K562 (cell line): ENCODE results near the gene ABHD8. TPM values are rescaled to one million over a fixed set of nuclear protein-coding genes. Genes with fewer than 3 reads are reported as not detected.

Experiments
- ATAC-seq: fragments of 200-7000 bp; cut with Tn5 transposase; 3 replicates; pipeline ENCODE4 v1.9.1; 2020; ENCODE audit warnings: moderate library complexity
- BruUV-seq: library from RNA; stranded (reverse); fragments of 400-500 nt; replicated peaks from 2 replicates; lab custom pipeline; 2021; lab: Mats Ljungman, UMichigan
- CTCF ChIA-PET: fragments of 300-600 bp; formaldehyde crosslinking; extraction: SDS; loops from one replicate; lab custom pipeline; 2021; ENCODE audit warnings: low intra/inter-chr PET ratio; lab: Yijun Ruan, JAX
- POLR2A ChIA-PET: fragments of 300-600, 350-650 bp; sonication (Branson Sonifier 250); formaldehyde crosslinking; extraction: SDS; loops from one replicate; lab custom pipeline; 2021; ENCODE audit warnings: antibody characterized with exemption, inconsistent platforms; lab: Yijun Ruan, JAX
- DNase-seq, 4 experiments: peaks; one replicate each; pipeline versions ENCODE4 v3.0.0 to v3.0.0-alpha.2; 2011 to 2018; ENCODE audit warnings: low spot score in 3 of 4, mixed read lengths in 3 of 4; ENCODE audit errors: extremely low read depth in 1 of 4
- FAIRE-seq: peaks from 2 replicates; lab custom pipeline; 2011; peaks lifted over from hg19 to GRCh38; lab: Jason Lieb, UNC
- H2AFZ ChIP-seq: 2 replicates; pipeline ENCODE4 v1.6.0; 2011; ENCODE audit warnings: low read depth, low read length, control low read depth, inconsistent platforms
- H3K27ac ChIP-seq: fragments of 200-600 bp; 3 replicates; pipeline ENCODE4 v1.8.0; 2011; ENCODE audit warnings: low read depth, mild to moderate bottlenecking, control low read depth, inconsistent platforms, low read length, moderate library complexity, mixed read lengths; ENCODE audit errors: extremely low read depth
- H3K27me3 ChIP-seq, 2 experiments: fragments of 300-600 bp in 1 of 2; 2 replicates in 1 of 2; 3 replicates in 1 of 2; pipeline versions ENCODE4 v1.6.0 to v1.8.0; 2011; ENCODE audit warnings: inconsistent platforms in 2 of 2, low read length in 2 of 2, mild to moderate bottlenecking in 1 of 2, mixed read lengths in 1 of 2, moderate library complexity in 1 of 2; ENCODE audit not compliant: control insufficient read depth in 2 of 2, insufficient read depth in 2 of 2
- H3K36me3 ChIP-seq: fragments of 300-600 bp; 3 replicates; pipeline ENCODE4 v1.8.0; 2011; ENCODE audit warnings: mild to moderate bottlenecking, low read length, inconsistent platforms; ENCODE audit not compliant: control insufficient read depth, insufficient read depth
- H3K4me1 ChIP-seq, 2 experiments: fragments of 200-600 bp in 1 of 2; replicated peaks in 1 of 2; 2 replicates in 1 of 2; 3 replicates in 1 of 2; pipeline versions ENCODE4 v1.5.1 to v1.8.0; 2011; ENCODE audit warnings: inconsistent platforms in 2 of 2, low read length in 2 of 2, mild to moderate bottlenecking in 1 of 2, mixed read lengths in 1 of 2, moderate library complexity in 1 of 2; ENCODE audit not compliant: control insufficient read depth in 2 of 2, insufficient read depth in 2 of 2
- H3K4me2 ChIP-seq: 2 replicates; pipeline ENCODE4 v1.6.1; 2011; ENCODE audit warnings: low read length, control low read depth, inconsistent platforms, mixed read lengths; ENCODE audit not compliant: insufficient read depth
- H3K4me3 ChIP-seq: fragments of 200-600 bp; sonication (generic), shearing (Covaris generic); 2 replicates; pipeline ENCODE4 v1.5.1; 2016; ENCODE audit warnings: control low read depth, inconsistent platforms
- H3K79me2 ChIP-seq: fragments of 200-600 bp; 3 replicates; pipeline ENCODE4 v1.8.0; 2011; ENCODE audit warnings: low read length, inconsistent platforms; ENCODE audit not compliant: control insufficient read depth, insufficient read depth
- H3K9ac ChIP-seq, 2 experiments: 2 replicates each; pipeline versions ENCODE4 v1.6.0 to v1.6.1; 2011; ENCODE audit warnings: low read depth in 2 of 2, low read length in 2 of 2, control low read depth in 1 of 2, inconsistent platforms in 1 of 2, mild to moderate bottlenecking in 1 of 2, mixed read lengths in 1 of 2; ENCODE audit not compliant: insufficient read depth in 1 of 2
- H3K9me1 ChIP-seq: one replicate; pipeline ENCODE4 v1.6.0; 2011; ENCODE audit warnings: inconsistent platforms, mild to moderate bottlenecking, low read length, moderate library complexity; ENCODE audit not compliant: control insufficient read depth, insufficient read depth
- H3K9me3 ChIP-seq: replicated peaks from 2 replicates; pipeline ENCODE4 v1.5.1; 2011; ENCODE audit warnings: low read depth, low read length, inconsistent platforms; ENCODE audit not compliant: control insufficient read depth, insufficient read depth
- H4K20me1 ChIP-seq: replicated peaks from 2 replicates; pipeline ENCODE4 v1.6.1; 2011; ENCODE audit warnings: low read length, inconsistent platforms, mixed read lengths; ENCODE audit not compliant: control insufficient read depth, insufficient read depth
- CHCHD3 ChIP-seq: fragments of 250-450 bp; sonication (Bioruptor Pico); IDR thresholded peaks from 2 replicates; pipeline ENCODE4 v2.1.2; 2022; ENCODE audit warnings: mild to moderate bottlenecking
- CTCF ChIP-seq, 3 experiments: IDR thresholded peaks in 2 of 3; conservative IDR thresholded peaks in 1 of 3; 2 replicates each; pipeline ENCODE4 v1.5.1; 2011 to 2012; ENCODE audit warnings: low read length in 3 of 3, mild to moderate bottlenecking in 3 of 3, control low read depth in 2 of 3, improper control_type of control experiment in 1 of 3, inconsistent platforms in 1 of 3, low read depth in 1 of 3, mixed read lengths in 1 of 3, moderate library complexity in 1 of 3; ENCODE audit not compliant: insufficient read depth in 2 of 3
- FOXA1 ChIP-seq: fragments of 450-650 bp; IDR thresholded peaks from 2 replicates; pipeline ENCODE4 v1.6.1; 2016; ENCODE audit warnings: mild to moderate bottlenecking, borderline replicate concordance
- KHSRP ChIP-seq: fragments of 450-650 bp; IDR thresholded peaks from 2 replicates; pipeline ENCODE4 v1.6.1; 2017
- POLR2G ChIP-seq: fragments of 200-400 bp; formaldehyde crosslinking; IDR thresholded peaks from 2 replicates; pipeline ENCODE4 v1.6.1; 2017; ENCODE audit warnings: low read depth, mild to moderate bottlenecking, antibody characterized with exemption, low read length, moderate library complexity
- SMAD2 ChIP-seq: fragments of 150-350 bp; IDR thresholded peaks from 2 replicates; pipeline ENCODE4 v1.6.1; 2014; ENCODE audit warnings: low read depth, mild to moderate bottlenecking, low read length
- TEAD1 ChIP-seq, 2 experiments: fragments of 450-650 bp in 1 of 2; sonication (generic) in 1 of 2; formaldehyde crosslinking; IDR thresholded peaks; 2 replicates each; pipeline versions ENCODE4 v1.4.0 to v1.8.0; 2020 to 2022; ENCODE audit warnings: mild to moderate bottlenecking in 2 of 2, missing genetic modification reagents in 1 of 2
- ZBTB8A ChIP-seq: fragments of 450-650 bp; IDR thresholded peaks from 2 replicates; pipeline ENCODE4 v1.6.1; 2018; ENCODE audit warnings: mild to moderate bottlenecking, moderate library complexity; ENCODE audit not compliant: partially characterized antibody
- ZNF232 ChIP-seq: sonication (generic); formaldehyde crosslinking; IDR thresholded peaks from 2 replicates; pipeline ENCODE4 v1.8.0; 2022; ENCODE audit warnings: mild to moderate bottlenecking, missing genetic modification reagents
- ZNF57 ChIP-seq: fragments of 450-650 bp; formaldehyde crosslinking; IDR thresholded peaks from 2 replicates; pipeline ENCODE4 v1.4.0; 2020; ENCODE audit warnings: mild to moderate bottlenecking, moderate library complexity
- WGBS: fragments of 100-300 bp; shearing (Covaris generic); methylation state at CpG from one replicate; pipeline ENCODE4 v1.1.6; 2016; ENCODE audit warnings: low coverage, mixed read lengths; ENCODE audit not compliant: insufficient coverage; ENCODE audit errors: missing lambda C conversion rate; 5-methylcytosine and 5-hydroxymethylcytosine counted together
- in situ Hi-C: fragments of 300-500 bp; cut with MboI; formaldehyde crosslinking; loops from 4 replicates; pipeline ENCODE4 v1.15.0; 2018; ENCODE audit warnings: inconsistent platforms, mixed read lengths
- intact Hi-C: fragments of 100-400 bp; cut with micrococcal nuclease; formaldehyde crosslinking; loops from 2 replicates; pipeline ENCODE4 v1.14.2; 2022
- polyA plus RNA-seq, 8 experiments: library from polyadenylated mRNA; depleted of rRNA in 4 of 8; stranded (reverse) in 5 of 8; unstranded in 3 of 8; fragments of >200 nt; fragmentation: Nextera tagmentation in 2 of 8; fragmentation: Illumina TruSeq in 1 of 8; extraction: Ambion mirVana in 2 of 8; extraction: Trizol in 1 of 8; gene quantifications; 2 replicates each; pipeline versions ENCODE4 v1.2.1 to v1.2.3, GENCODE V29; 2011 to 2014; ENCODE audit warnings: inconsistent platforms in 1 of 8, missing spikeins in 1 of 8
- total RNA-seq, 7 experiments: library from RNA; depleted of rRNA in 6 of 7; stranded (reverse); fragments of >200 nt in 6 of 7; fragmentation: Illumina TruSeq in 2 of 7; extraction: Trizol in 2 of 7; gene quantifications; 2 replicates each; pipeline versions ENCODE4 v1.2.1 to v1.2.3, GENCODE V29; 2011 to 2021; ENCODE audit warnings: low replicate concordance in 1 of 7
- TF ChIP-seq, protein P1 (sequence below): fragments of 250-450 bp; sonication (Bioruptor Pico); IDR thresholded peaks from 2 replicates; pipeline ENCODE4 v1.8.0; 2021; ENCODE audit warnings: moderate library complexity, mild to moderate bottlenecking, inconsistent platforms

Gene ABHD8
- total and polyA plus RNA-seq, 9 of the 15 experiments (the other 6 are each of a cell fraction or from before 2014, with no cell fraction given) = 0.04 to 6.6 (median 2.0) TPM; not detected in 1

DNA sequence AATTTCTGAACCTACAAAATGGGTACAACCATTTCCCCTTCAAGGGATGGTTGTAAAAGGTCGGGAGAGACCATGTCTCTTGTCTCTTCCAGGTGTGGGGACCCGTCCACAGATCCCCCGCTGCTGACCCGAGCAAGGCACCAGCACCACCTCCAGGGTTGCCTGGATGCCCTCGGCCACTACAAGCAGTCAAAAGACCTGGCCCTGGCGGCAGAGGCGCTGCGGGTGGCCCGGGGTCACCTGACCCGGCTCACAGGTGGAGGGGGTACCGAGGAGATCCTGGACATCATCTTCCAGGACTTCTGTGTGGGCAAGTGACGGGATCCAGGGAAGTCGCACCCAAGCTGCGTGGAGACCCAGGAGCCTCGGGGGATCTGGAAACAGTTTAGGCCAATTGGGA lies 38.2 kb upstream of the ABHD8 start:
- H3K4me3 ChIP-seq = no peak overlapping the region
- H3K9me1 ChIP-seq = no peaks in the 10 kb centered on the region
- intact Hi-C loops (no loop called here), in situ Hi-C loops (no loop called here)
- no peak for DNase-seq
- no peak for FAIRE-seq
- CTCF ChIA-PET = no interaction called here
- no TSS peak for BruUV-seq
- 93% methylated on average over 13 of the region's 15 CpGs for WGBS
- peaks cover 7 to 43% of the 10 kb centered on the region in 2 experiments; a peak in 4 of 5 replicates for H3K4me1 ChIP-seq
- no peaks in the 10 kb centered on the region; the same call in 1 of the 2 replicates for H4K20me1 ChIP-seq
- TF ChIP-seq SMAD2 (no peak), ZNF232 (CRISPR knock-in tag) (no peak), CHCHD3 (CRISPR knock-in tag) (no peak), ZNF57 (CRISPR knock-in tag) (no peak), TEAD1 (CRISPR knock-in tag; IDR thresholded peaks at IDR 0.05) (no peak), ZBTB8A (no peak)
- POLR2A ChIA-PET = no interaction called here
- no peaks in the 10 kb centered on the region for H3K27me3 ChIP-seq
- no peak overlapping the region for H3K9ac ChIP-seq
- H3K9me3 ChIP-seq = no peaks in the 10 kb centered on the region
- H3K79me2 ChIP-seq = peaks cover 20% of the 10 kb centered on the region
- no peak overlapping the region for H3K4me2 ChIP-seq
- no peak overlapping the region for H2AFZ ChIP-seq
- no peak overlapping the region for H3K27ac ChIP-seq
- peaks cover 24% of the 10 kb centered on the region; the same call in 1 of the 3 replicates for H3K36me3 ChIP-seq
- no peak for ATAC-seq

GRCh38 chr19:17340871-17341357 lies 37.7 kb upstream of the ABHD8 start:
- Histone ChIP-seq H3K36me3 (peaks cover 24% of the 10 kb centered on the region; the same call in 1 of the 3 replicates), H3K9me1 (no peaks in the 10 kb centered on the region), H3K4me3 (no peak overlapping the region), H3K4me2 (no peak overlapping the region), H3K4me1 (peaks cover 7 to 44% of the 10 kb centered on the region in 2 experiments; a peak in 4 of 5 replicates), H2AFZ (no peak overlapping the region), H3K9me3 (no peaks in the 10 kb centered on the region), H3K79me2 (peaks cover 20% of the 10 kb centered on the region), H3K27me3 (no peaks in the 10 kb centered on the region), H4K20me1 (no peaks in the 10 kb centered on the region; the same call in 1 of the 2 replicates), H3K9ac (peak overlapping the region in 1 of 2 experiments; percentile 39; a peak in 1 of 4 replicates)
- BruUV-seq = no TSS peak
- DNase-seq (no peak), ATAC-seq (no peak), FAIRE-seq (no peak)
- CTCF ChIA-PET = no interaction called here
- WGBS = 69% methylated on average over 14 of the region's 17 CpGs
- in situ Hi-C loops = no loop called here
- TF ChIP-seq, protein P1, sequence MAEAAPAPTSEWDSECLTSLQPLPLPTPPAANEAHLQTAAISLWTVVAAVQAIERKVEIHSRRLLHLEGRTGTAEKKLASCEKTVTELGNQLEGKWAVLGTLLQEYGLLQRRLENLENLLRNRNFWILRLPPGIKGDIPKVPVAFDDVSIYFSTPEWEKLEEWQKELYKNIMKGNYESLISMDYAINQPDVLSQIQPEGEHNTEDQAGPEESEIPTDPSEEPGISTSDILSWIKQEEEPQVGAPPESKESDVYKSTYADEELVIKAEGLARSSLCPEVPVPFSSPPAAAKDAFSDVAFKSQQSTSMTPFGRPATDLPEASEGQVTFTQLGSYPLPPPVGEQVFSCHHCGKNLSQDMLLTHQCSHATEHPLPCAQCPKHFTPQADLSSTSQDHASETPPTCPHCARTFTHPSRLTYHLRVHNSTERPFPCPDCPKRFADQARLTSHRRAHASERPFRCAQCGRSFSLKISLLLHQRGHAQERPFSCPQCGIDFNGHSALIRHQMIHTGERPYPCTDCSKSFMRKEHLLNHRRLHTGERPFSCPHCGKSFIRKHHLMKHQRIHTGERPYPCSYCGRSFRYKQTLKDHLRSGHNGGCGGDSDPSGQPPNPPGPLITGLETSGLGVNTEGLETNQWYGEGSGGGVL (CRISPR knock-in tag) = no peak
- TF ChIP-seq CTCF (IDR thresholded peaks at IDR 0.05 in 2 of 3, conservative IDR thresholded peaks at IDR 0.05 in 1 of 3; ENCODE audit: insufficient read depth in 2 of 3, low read depth in 1 of 3, low read length in 3 of 3) (peak in 1 of 3 experiments; percentile 13; a peak in 1 of 6 replicates), POLR2G (peak; percentile 30; the same call in 1 of the 2 replicates), ZBTB8A (no peak), KHSRP (no peak), FOXA1 (no peak)
- TF ChIP-seq, all 486 proteins: peak for 2
- intact Hi-C loops = no loop called here
- H3K27ac ChIP-seq = no peak overlapping the region
- POLR2A ChIA-PET = interaction anchor here (0.5 kb wide), 1 partner anchor 13 kb away, joined by 4 read pairs; no protein-coding TSS in a partner anchor
